NCI-H82 treated with DMSO at 0.1 percent for 48 hours (cell line): ENCODE results near the gene ANXA2R.

Experiments used
- DNase-seq: peaks from one replicate; lab custom pipeline; 2025; ENCODE audit not compliant: unreplicated experiment; lab: John Stamatoyannopoulos, UW

The ANXA2R gene

DNA sequence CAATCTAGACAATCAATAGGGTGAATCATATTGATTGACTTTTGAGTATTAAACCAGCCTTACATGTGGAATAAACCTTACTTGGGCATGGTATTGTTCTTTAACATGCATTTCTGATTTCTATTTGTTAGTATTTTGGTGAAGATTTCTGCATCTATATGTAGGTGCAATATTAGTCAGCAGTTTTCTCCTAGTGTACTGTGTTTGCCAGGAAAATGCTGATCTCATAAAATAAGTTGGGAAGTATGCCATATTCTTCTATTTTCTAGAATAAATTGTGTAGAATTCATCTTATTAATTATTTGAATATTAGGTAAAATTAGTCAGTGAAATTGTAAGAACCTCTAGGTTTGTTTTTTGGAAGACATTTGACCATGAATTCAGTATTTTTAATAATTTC is 38.4 kb downstream of the ANXA2R start:
- no peak for DNase-seq

DNA sequence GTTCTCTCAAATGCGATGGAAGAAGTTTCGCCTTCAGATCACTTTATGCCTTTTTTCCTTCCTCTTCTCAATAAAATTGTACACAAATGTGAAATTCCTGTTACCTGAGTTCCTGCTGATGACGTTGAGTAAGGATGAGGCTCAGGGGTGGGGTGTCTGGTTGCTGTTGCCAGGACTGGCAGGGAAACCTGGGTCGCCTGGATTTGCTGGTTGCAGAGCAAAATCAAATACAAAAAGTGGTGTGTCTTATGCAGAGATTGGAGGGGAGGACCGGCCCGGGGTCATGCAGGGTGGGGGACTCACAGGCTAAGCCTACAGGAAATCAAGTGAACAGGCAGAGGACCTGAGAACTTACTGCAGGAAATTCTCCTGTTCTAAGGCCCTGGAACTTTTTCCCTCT is 39.2 kb downstream of the ANXA2R start:
- DNase-seq = no peak

GRCh38 chr5:43000111-43000840 is 39.8 kb downstream of the ANXA2R start:
- no peak for DNase-seq

- DNase-seq = no peak
These were observed 44.8 kb downstream of the ANXA2R start for GRCh38 chr5:42995360-42995751.

GRCh38 chr5:42994555-42995359 is 45.4 kb downstream of the ANXA2R start:
- DNase-seq = peak; percentile 83

DNA sequence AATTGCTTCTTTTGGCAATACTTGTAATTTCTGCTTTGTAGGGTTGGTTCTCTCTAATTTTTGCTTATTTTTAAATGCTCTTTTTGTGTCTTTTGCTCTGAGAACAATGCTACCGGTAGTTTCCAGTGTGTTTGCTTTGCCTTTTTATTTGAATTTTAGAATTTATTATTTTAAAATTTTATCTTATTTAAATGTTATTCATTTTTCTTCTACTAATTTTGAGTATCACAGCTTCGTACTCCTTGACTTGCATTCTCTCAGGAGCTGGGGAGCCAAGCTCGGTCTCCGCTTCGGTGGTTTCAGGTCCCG is 45.9 kb downstream of the ANXA2R start:
- no peak for DNase-seq

- no peak for DNase-seq
These were observed 46.4 kb downstream of the ANXA2R start for GRCh38 chr5:42993516-42994245.

DNA sequence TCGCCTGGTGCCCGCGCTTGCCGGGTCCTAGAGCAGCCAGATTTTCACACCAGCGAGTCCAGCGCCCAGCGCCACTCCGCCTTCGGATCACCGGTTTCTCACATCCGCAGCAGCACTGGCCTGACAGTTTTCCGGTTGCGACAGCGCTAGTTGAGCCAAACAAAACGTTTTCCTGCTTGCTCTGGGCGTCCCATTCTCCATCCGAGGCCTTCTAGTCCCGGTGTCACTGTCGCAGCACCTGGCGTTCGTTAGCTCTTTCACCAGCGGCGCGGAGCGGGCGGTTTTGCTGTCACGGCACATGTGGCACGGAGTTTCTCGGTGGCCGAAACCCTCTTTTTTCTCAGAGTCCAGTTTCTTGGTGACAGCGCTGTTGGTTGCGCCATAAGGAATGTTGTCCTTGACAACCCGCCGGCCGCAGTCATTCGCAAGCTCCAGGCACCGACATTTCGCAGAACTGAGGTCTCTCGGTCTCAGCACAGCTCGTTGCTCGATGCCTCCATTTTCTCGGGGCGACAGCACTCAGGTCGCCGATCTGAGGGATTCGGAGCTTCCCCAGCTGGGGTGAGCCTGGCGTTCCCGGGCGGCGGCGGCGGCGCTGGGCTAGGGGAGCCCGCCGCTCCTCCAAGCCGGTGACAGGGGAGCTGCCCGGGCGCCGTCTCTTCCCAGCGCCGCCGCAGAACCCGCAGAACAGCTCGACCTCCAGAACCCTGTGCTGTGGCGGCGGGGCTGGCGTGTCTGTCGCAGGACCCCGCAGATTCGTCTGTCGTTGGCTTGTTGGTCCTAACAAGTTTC is 47.8 kb downstream of the ANXA2R start:
- no peak for DNase-seq

DNA sequence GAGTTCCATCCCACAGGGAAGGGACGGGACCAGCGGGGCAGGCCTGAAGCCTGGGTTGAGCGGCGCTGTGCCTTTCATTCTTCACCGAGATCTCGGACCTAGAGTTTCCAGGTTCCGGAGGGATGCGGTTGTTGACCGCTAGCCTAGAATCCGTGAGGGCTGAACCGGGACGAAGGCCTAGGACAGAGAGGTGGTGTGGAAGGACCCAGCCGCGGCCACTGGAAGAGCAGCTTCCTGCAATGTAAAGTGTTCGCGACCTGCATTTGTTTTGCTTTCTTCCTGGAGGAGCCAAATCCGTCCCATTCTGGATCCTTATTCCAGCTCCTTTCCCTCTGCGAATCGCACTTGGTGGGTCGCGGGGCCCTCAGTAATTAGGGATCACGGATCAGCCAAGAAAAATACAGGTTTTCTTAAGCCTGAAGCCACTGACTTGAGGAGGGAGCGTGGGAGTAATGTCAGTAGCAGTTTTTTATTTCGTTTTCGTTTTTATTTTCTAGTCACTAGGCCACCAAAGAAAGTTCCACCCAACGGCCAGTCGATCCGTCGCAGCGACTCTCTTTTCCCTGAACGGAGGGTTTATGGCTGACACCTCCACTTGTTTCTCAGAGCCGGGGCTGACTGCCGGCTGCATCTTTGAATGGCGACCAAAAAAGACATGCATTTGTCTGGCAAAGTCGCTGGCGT is 48.6 kb downstream of the ANXA2R start:
- DNase-seq = no peak

GRCh38 chr5:42990892-42991291 is 49.2 kb downstream of the ANXA2R start:
- DNase-seq = no peak
